ENCODE measurements around the gene APOL6. TPM values are rescaled to one million over a fixed set of nuclear protein-coding genes. Genes with fewer than 3 reads are reported as not detected.
"Not testable (repeated sequence)": the region's sequence is repeated elsewhere in the genome, so short reads cannot be mapped to it uniquely, and the experiment has no call there.

Gene APOL6
- total and polyA plus RNA-seq, 4 donors, result 9.6 to 34.1 (median 22.4) TPM

GRCh38 chr22:35621451-35621850 is 26.8 kb upstream of the APOL6 start:
- Histone ChIP-seq H3K9ac (ENCODE audit: insufficient read depth in 1 of 2, low read length in 2 of 2) (no peak overlapping the region), H3K27ac (ENCODE audit: low read depth in 1 of 2, low read length in 1 of 2) (peak overlapping the region in 1 of 2 donors; percentile 87), H3K36me3 (ENCODE audit: control insufficient read depth in 4 of 4, insufficient read depth in 4 of 4, low read length in 4 of 4) (no peaks in the 10 kb centered on the region), H3K9me3 (ENCODE audit: control insufficient read depth in 4 of 4, insufficient read depth in 3 of 4, low read length in 3 of 4) (no peaks in the 10 kb centered on the region), H3K4me3 (no peak overlapping the region), H3K27me3 (ENCODE audit: control insufficient read depth in 3 of 3, insufficient read depth in 3 of 3, low read length in 2 of 3) (no peaks in the 10 kb centered on the region), H3K4me1 (ENCODE audit: control insufficient read depth in 5 of 5, insufficient read depth in 5 of 5, low read length in 5 of 5) (peaks cover 0 to 6% (median 3%) of the 10 kb centered on the region in 5 donors)
- 89 to 92% methylated on average over 6 of the region's 6 CpGs for WGBS, 2 donors
- no peak for ATAC-seq (ENCODE audit: insufficient read depth, low FRiP score)
- TF ChIP-seq, protein P1, sequence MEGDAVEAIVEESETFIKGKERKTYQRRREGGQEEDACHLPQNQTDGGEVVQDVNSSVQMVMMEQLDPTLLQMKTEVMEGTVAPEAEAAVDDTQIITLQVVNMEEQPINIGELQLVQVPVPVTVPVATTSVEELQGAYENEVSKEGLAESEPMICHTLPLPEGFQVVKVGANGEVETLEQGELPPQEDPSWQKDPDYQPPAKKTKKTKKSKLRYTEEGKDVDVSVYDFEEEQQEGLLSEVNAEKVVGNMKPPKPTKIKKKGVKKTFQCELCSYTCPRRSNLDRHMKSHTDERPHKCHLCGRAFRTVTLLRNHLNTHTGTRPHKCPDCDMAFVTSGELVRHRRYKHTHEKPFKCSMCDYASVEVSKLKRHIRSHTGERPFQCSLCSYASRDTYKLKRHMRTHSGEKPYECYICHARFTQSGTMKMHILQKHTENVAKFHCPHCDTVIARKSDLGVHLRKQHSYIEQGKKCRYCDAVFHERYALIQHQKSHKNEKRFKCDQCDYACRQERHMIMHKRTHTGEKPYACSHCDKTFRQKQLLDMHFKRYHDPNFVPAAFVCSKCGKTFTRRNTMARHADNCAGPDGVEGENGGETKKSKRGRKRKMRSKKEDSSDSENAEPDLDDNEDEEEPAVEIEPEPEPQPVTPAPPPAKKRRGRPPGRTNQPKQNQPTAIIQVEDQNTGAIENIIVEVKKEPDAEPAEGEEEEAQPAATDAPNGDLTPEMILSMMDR (IDR thresholded peaks at IDR 0.05; ENCODE audit: control extremely low read depth, extremely low read depth), result no peak
- no peak for DNase-seq

DNA sequence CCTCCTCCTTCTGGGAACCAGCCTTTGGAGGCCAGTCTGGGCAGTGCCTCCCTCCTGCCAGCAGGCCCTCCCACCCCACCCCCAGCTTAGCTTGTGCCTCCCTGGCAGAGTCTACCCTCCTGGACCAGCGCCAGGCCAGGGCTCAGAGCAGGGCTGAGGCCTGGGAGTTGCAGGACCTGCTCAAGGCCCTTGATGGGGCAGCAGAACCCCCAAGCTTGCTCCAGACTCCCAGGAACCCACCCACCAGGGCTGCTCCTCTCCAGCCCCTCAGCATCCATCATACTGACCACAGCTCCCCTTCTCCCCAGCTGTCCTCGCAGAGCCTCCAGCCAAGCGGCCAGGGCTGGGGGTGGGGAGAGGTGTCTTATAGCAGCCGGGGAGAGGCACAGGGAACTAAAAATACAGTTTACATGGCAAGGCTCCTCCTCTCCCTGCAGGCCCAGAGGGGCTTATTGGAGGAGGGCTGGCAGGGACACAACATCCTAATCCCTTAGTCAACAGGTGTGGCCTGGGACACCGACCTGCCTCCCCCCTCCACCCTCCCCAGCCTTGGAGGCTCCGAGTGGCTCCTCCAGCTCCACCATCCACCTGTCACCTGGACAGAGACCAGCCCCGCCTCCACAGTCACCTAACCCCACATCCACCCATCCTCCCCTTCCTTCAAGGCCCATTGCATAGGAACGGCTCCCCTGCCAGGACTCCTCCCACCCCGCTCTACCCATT is 25.9 kb upstream of the APOL6 start:
- peak overlapping the region in 1 of 2 donors; percentile 87 for H3K27ac ChIP-seq (ENCODE audit: low read depth in 1 of 2, low read length in 1 of 2)
- TF ChIP-seq, protein P1 (IDR thresholded peaks at IDR 0.05; ENCODE audit: control extremely low read depth, extremely low read depth), result no peak
- no peak overlapping the region for H3K4me3 ChIP-seq
- no peaks in the 10 kb centered on the region for H3K9me3 ChIP-seq (ENCODE audit: control insufficient read depth in 4 of 4, insufficient read depth in 3 of 4, low read length in 3 of 4)
- no peaks in the 10 kb centered on the region for H3K36me3 ChIP-seq (ENCODE audit: control insufficient read depth in 4 of 4, insufficient read depth in 4 of 4, low read length in 4 of 4)
- no peak overlapping the region for H3K9ac ChIP-seq (ENCODE audit: insufficient read depth in 1 of 2, low read length in 2 of 2)
- no peaks in the 10 kb centered on the region for H3K27me3 ChIP-seq (ENCODE audit: control insufficient read depth in 3 of 3, insufficient read depth in 3 of 3, low read length in 2 of 3)
- WGBS, 2 donors, result 74 to 91% methylated on average over 9 of the region's 9 CpGs
- DNase-seq, result peak in 2 of 3 donors; percentile 44 to 53
- H3K4me1 ChIP-seq (ENCODE audit: control insufficient read depth in 5 of 5, insufficient read depth in 5 of 5, low read length in 5 of 5), result peaks cover 0 to 9% (median 3%) of the 10 kb centered on the region in 5 donors
- no peak for ATAC-seq (ENCODE audit: insufficient read depth, low FRiP score)

DNA sequence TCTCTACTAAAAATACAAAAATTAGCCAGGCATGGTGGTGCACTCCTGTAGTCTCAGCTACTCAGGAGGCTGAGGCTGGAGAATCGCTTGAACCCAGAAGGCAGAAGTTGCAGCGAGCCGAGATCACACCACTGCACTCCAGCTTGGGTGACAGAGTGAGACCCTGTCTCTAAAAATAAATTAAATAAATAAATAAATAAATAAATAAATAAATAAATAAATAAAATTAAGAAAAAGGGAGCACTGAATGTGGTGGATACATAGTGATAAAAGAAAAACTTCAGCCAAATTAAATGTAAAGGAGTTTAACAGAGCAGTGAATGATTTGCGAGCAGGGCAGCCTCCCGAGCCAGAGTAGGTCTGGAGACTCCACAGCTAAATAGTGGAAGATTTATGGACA is 24.4 kb upstream of the APOL6 start:
- WGBS, 2 donors, result 91 to 95% methylated on average over 5 of the region's 5 CpGs
- peaks cover 0 to 14% (median 0%) of the 10 kb centered on the region in 5 donors for H3K4me1 ChIP-seq (ENCODE audit: control insufficient read depth in 5 of 5, insufficient read depth in 5 of 5, low read length in 5 of 5)
- ATAC-seq (ENCODE audit: insufficient read depth, low FRiP score), result not testable (repeated sequence)

GRCh38 chr22:35624547-35624946 is 23.7 kb upstream of the APOL6 start:
- Histone ChIP-seq H3K9ac (ENCODE audit: insufficient read depth in 1 of 2, low read length in 2 of 2) (no peak overlapping the region), H3K36me3 (ENCODE audit: control insufficient read depth in 4 of 4, insufficient read depth in 4 of 4, low read length in 4 of 4) (no peaks in the 10 kb centered on the region), H3K9me3 (ENCODE audit: control insufficient read depth in 4 of 4, insufficient read depth in 3 of 4, low read length in 3 of 4) (no peaks in the 10 kb centered on the region), H3K4me1 (ENCODE audit: control insufficient read depth in 5 of 5, insufficient read depth in 5 of 5, low read length in 5 of 5) (peaks cover 0 to 14% (median 0%) of the 10 kb centered on the region in 5 donors), H3K4me3 (no peak overlapping the region), H3K27ac (ENCODE audit: low read depth in 1 of 2, low read length in 1 of 2) (no peak overlapping the region), H3K27me3 (ENCODE audit: control insufficient read depth in 3 of 3, insufficient read depth in 3 of 3, low read length in 2 of 3) (no peaks in the 10 kb centered on the region)
- ATAC-seq (ENCODE audit: insufficient read depth, low FRiP score), result no peak
- WGBS, 2 donors, result 86 to 91% methylated on average over 6 of the region's 6 CpGs
- TF ChIP-seq, protein P1 (IDR thresholded peaks at IDR 0.05; ENCODE audit: control extremely low read depth, extremely low read depth), result no peak
- no peak for DNase-seq

More for the DNA sequence above, 24.4 kb upstream of the APOL6 start:
- not testable (repeated sequence) for H3K27ac ChIP-seq (ENCODE audit: low read depth in 1 of 2, low read length in 1 of 2); H3K9me3 ChIP-seq (ENCODE audit: control insufficient read depth in 4 of 4, insufficient read depth in 3 of 4, low read length in 3 of 4); H3K36me3 ChIP-seq (ENCODE audit: control insufficient read depth in 4 of 4, insufficient read depth in 4 of 4, low read length in 4 of 4); H3K9ac ChIP-seq (ENCODE audit: insufficient read depth in 1 of 2, low read length in 2 of 2); H3K4me3 ChIP-seq; H3K27me3 ChIP-seq (ENCODE audit: control insufficient read depth in 3 of 3, insufficient read depth in 3 of 3, low read length in 2 of 3); DNase-seq

All from lung (tissue), 12 donors.